IPS-NIHi11 (cell line): ENCODE measurements around the gene SNRNP35.
A peak's percentile ranks its signal among the peaks of the same experiment; 100 is the strongest.
"Not testable (repeated sequence)": the region's sequence is repeated elsewhere in the genome, so short reads cannot be mapped to it uniquely, and the experiment has no call there.

Experiments
- DNase-seq: peaks from one replicate; pipeline ENCODE4 v3.0.0; 2012; ENCODE audit warnings: mixed read lengths, low spot score

Gene SNRNP35

GRCh38 chr12:123449249-123449733 is 8.6 kb upstream of the SNRNP35 start:
- DNase-seq, result no peak

- DNase-seq, result no peak
These were observed 8.1 kb upstream of the SNRNP35 start for GRCh38 chr12:123449856-123450255.

- DNase-seq, result no peak
These were observed 7.3 kb upstream of the SNRNP35 start for GRCh38 chr12:123450636-123451035.

GRCh38 chr12:123452276-123452550 is 5.7 kb upstream of the SNRNP35 start:
- not testable (repeated sequence) for DNase-seq

- no peak for DNase-seq
These were observed 4.8 kb upstream of the SNRNP35 start for GRCh38 chr12:123453165-123453564.

- not testable (repeated sequence) for DNase-seq
These were observed 5.2 kb downstream of the SNRNP35 start for GRCh38 chr12:123463174-123463573.

- no peak for DNase-seq
These were observed 7.1 kb downstream of the SNRNP35 start for GRCh38 chr12:123465084-123465483.

- DNase-seq, result no peak
These were observed 10.8 kb downstream of the SNRNP35 start for GRCh38 chr12:123468786-123469185.

- DNase-seq, result no peak
These were observed 12.0 kb downstream of the SNRNP35 start for GRCh38 chr12:123469978-123470377.

- DNase-seq, result no peak
These were observed 13.6 kb downstream of the SNRNP35 start for GRCh38 chr12:123471374-123472068.

- no peak for DNase-seq
These were observed 14.5 kb downstream of the SNRNP35 start for GRCh38 chr12:123472438-123472849.

GRCh38 chr12:123474485-123475245 is 16.7 kb downstream of the SNRNP35 start:
- DNase-seq, result no peak

GRCh38 chr12:123475246-123475703 is 17.3 kb downstream of the SNRNP35 start:
- no peak for DNase-seq

- DNase-seq, result no peak
These were observed 20.1 kb downstream of the SNRNP35 start for GRCh38 chr12:123478069-123478468.

GRCh38 chr12:123478762-123479161 is 20.8 kb downstream of the SNRNP35 start:
- DNase-seq, result no peak

- no peak for DNase-seq
These were observed 21.7 kb downstream of the SNRNP35 start for GRCh38 chr12:123479442-123480180.

GRCh38 chr12:123481251-123481650 is 23.3 kb downstream of the SNRNP35 start:
- DNase-seq, result not testable (repeated sequence)

GRCh38 chr12:123482876-123483275 is 24.9 kb downstream of the SNRNP35 start:
- DNase-seq, result no peak

GRCh38 chr12:123483602-123484248 is 25.8 kb downstream of the SNRNP35 start:
- DNase-seq, result no peak

- no peak for DNase-seq
These were observed 27.8 kb downstream of the SNRNP35 start for GRCh38 chr12:123485756-123486155.

GRCh38 chr12:123487428-123487827 is 29.5 kb downstream of the SNRNP35 start:
- no peak for DNase-seq

GRCh38 chr12:123488539-123489230 is 30.7 kb downstream of the SNRNP35 start:
- peak; percentile 58 for DNase-seq
